Measurements from ENCODE around the gene CGA.

The CGA gene

GRCh38 chr6:87092435-87092834, 2.5 kb downstream of the CGA start:
- in situ Hi-C loops (cut with HindIII; ENCODE audit: low sequenced_read_pairs) = no loop called here

GRCh38 chr6:87089135-87089534, 5.8 kb downstream of the CGA start:
- in situ Hi-C loops (cut with HindIII; ENCODE audit: low sequenced_read_pairs) = no loop called here

DNA sequence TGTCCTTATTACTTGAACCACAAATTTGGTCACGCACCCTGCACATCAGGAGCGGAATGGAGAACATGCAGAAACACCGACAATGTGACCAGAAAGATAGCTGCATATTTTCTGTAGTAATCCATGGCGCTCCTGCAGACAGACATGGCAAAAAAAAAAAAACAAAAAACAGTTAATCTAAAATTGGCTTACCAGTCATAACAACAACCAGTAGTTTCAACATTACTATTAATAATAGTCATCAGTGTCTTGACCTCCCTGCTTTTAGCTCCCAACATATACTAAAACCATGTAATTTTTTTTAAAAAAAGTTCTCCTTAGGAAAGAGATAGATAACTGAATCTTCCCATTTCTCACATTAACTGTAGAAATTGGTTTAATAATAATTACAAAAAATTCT, 6.8 kb downstream of the CGA start:
- in situ Hi-C loops (cut with HindIII; ENCODE audit: low sequenced_read_pairs) = no loop called here

DNA sequence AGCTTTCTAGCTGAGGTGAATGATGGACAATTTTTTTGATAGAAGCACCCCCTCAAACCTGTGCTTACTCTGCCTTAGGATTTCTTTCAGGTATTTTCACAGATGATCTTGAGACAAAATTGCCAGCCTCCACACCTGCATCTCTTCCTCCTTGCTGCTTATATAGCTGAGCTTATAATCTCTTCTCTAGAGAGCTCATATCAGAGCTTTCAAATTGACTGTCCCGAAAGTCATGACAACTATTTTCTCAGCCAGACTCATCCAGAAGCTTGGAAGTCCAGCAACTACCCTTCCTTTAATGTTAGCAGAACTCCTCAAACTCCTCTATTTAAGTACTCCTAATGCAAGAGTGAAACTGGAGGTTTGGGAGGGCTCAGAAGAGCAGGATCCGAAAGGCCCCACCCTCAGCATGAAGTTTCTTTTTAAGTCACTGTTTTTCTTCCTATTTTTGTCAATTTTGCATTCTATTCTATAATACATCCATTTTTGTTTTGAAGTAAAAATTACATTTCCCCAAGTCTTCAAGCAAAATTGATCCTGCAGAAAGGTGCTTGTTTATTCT, 12.7 kb downstream of the CGA start:
- in situ Hi-C loops (cut with HindIII; ENCODE audit: low sequenced_read_pairs) = no loop called here

- in situ Hi-C loops (cut with HindIII; ENCODE audit: low sequenced_read_pairs) = no loop called here
Observed at GRCh38 chr6:87078983-87079616, 15.8 kb downstream of the CGA start.

DNA sequence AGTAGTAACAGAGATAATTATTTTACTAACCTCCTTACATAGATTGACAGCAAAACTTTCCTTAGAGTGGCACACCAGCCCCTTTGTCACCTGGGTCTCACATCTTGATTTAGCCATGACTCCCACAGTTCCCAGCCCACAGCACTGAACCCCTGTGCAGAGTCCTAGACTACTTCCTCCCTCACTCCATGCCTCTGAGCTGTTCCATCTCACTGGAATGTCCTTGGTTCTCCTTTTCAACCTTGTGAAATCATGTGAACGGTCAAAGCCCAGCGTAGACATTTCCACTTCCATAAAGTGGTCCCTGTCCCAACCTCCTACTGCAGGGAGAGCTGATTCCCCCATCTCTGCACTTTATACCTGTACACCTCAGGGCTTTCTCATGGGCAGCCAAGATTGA, 19.7 kb downstream of the CGA start:
- in situ Hi-C loops (cut with HindIII; ENCODE audit: low sequenced_read_pairs) = no loop called here

GRCh38 chr6:87074101-87074621, 20.7 kb downstream of the CGA start:
- in situ Hi-C loops (cut with HindIII; ENCODE audit: low sequenced_read_pairs) = no loop called here

DNA sequence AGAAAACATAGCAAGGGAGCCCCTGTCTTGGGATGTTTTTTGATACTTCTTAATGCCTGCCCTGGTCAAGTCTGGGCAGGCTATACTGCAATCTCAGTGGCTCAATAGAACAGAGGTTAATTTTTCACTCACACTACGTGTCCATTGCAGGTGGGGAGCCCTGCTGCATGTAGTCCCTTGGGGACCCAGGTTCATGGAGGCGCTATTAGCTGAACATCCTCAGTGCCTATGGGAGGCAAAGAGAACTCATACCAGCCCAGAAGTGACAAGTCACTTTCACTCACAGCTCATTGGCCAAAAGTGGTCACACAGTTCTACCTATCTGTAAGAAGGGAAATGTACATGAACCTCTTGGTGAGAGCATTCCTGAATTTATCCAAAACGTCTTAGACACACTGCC, 23.2 kb downstream of the CGA start:
- in situ Hi-C loops (cut with HindIII; ENCODE audit: low sequenced_read_pairs) = no loop called here

DNA sequence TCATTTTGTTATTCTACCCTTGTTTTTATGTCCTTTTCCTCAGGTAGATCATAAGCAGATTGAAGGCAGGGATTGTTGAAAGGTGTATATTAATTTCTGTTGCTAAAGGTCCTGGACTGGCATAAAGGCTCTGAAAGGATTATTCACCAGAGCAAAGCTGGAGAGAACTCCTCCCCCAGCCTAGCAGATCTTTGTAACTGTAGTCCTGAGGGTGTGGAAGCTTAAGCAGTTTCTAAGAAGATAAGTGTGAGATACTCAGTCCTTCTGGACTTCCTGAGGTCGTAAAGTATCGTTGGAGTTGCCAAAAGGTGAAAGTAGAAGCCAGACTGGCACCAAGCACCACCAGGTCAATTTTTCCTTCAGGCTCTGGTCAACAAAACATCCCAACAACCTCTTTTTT, 24.2 kb downstream of the CGA start:
- in situ Hi-C loops (cut with HindIII; ENCODE audit: low sequenced_read_pairs) = no loop called here

DNA sequence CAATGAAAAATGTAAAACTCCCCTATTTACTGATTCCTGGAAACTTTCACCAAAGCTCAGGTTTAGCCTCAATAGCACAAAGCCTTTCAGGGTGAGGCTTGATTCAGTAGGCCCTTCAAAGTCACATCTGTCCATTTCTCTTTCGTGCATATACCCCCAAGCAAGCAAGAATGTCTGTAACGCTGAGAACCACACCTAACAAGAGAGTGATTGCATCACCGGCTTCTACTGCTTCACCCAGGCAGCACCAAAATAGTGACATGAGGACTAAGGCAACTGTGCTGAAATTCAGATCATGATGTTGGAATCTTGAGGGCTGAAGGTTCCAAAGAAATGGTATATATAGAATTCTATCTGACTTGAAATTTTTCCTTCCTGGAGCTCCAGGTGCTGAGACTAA, 26.1 kb downstream of the CGA start:
- in situ Hi-C loops (cut with HindIII; ENCODE audit: low sequenced_read_pairs) = no loop called here

DNA sequence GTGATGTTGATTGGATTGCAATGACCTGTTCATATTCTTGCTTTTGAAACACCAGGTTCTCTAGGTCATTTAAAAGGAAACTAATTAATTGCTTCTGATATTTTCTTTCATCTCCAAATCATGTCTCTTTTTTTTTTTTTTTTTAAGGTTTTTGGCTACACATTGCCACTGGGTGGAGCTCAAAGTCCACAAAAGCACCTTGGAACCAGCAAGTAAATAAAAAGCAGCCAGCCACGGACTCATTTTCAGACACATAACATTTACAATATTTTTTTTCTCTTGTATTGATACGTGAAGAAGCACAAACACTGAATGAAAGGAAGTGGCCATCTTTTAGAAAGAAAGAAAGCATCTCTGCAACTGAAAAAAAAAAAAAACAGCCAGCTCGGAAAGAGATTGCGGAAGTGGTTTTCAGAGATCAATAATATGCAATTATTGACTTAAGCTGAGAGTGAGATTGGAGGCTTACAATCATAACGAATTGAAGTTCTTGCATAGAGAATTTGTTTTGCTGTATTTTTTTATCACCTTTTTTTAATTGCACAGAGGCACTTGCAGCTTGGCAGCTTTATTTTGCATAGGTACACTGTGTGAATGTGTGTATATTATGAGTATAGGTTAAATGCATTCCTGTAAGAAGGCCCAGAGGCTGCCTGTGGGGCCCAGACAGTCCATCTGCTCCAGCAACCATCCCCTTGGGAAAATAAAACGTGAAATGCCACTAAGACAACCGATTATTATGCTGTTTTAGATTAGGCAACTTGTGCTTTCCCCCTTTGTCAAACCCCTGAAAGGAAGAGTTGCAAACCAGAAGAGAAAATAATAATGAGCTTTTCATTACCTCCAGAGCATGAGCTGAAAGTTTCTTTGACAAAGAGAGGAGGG, 28.2 kb downstream of the CGA start:
- in situ Hi-C loops (cut with HindIII; ENCODE audit: low sequenced_read_pairs) = no loop called here

DNA sequence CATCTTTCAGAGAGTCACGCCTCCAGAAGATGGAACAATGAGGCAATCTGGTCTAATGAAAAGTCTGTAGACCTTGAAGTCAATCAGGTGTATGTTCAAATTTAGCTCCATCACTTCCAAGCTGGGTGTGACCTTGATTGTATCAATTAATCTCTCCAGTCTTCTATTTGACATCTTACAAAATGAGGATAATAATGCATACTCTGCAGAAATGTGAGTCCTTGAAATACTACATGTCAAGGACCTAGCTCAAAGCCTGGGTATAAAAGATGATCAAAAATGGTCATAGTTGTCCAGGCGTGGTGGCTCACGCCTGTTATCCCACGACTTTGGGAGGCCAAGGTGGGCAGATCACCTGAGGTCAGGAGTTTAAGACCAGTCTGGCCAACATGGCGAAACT, 29.8 kb downstream of the CGA start:
- in situ Hi-C loops (cut with HindIII; ENCODE audit: low sequenced_read_pairs) = no loop called here

- in situ Hi-C loops (cut with HindIII; ENCODE audit: low sequenced_read_pairs) = no loop called here
Observed at GRCh38 chr6:87059943-87060342, 35.0 kb downstream of the CGA start.

GRCh38 chr6:87054143-87054833, 40.6 kb downstream of the CGA start:
- in situ Hi-C loops (cut with HindIII; ENCODE audit: low sequenced_read_pairs) = no loop called here

- in situ Hi-C loops (cut with HindIII; ENCODE audit: low sequenced_read_pairs) = no loop called here
Observed at GRCh38 chr6:87053312-87053711, 41.6 kb downstream of the CGA start.

DNA sequence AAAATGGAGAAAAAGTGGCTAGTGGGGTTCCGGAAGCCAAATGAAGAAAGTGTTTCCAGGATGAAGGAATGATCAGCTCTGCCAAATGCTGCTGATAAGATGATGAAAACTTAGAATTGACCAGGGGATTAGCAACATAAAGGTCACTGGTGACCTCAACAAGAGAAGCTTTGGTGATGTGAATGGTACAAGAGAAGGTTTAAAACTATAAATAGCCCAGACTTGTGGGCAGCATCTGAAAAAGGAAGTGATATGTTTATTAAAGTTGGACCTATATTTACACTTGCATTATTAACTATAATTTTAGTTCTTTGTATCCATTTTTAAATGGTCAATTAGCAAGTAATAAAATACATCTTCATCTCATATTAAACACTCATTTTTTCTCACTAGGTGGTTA, 45.1 kb downstream of the CGA start:
- in situ Hi-C loops (cut with HindIII; ENCODE audit: low sequenced_read_pairs) = loop anchor here (5.0 kb wide), 1 partner anchor 42 kb away; no protein-coding TSS in a partner anchor

- in situ Hi-C loops (cut with HindIII; ENCODE audit: low sequenced_read_pairs) = loop anchor here (5.0 kb wide), 1 partner anchor 38 kb away; no protein-coding TSS in a partner anchor
Observed at GRCh38 chr6:87045521-87046075, 49.3 kb downstream of the CGA start.

GRCh38 chr6:87040729-87041128, 54.2 kb downstream of the CGA start:
- in situ Hi-C loops (cut with HindIII; ENCODE audit: low sequenced_read_pairs) = no loop called here
